Hepatic stellate cell (primary cell): Measurements from ENCODE around the gene MAP4K4.

Source experiments
- DNase-seq: peaks from one replicate; pipeline ENCODE4 v3.0.0; 2011; ENCODE audit warnings: low spot score

MAP4K4 gene

DNA sequence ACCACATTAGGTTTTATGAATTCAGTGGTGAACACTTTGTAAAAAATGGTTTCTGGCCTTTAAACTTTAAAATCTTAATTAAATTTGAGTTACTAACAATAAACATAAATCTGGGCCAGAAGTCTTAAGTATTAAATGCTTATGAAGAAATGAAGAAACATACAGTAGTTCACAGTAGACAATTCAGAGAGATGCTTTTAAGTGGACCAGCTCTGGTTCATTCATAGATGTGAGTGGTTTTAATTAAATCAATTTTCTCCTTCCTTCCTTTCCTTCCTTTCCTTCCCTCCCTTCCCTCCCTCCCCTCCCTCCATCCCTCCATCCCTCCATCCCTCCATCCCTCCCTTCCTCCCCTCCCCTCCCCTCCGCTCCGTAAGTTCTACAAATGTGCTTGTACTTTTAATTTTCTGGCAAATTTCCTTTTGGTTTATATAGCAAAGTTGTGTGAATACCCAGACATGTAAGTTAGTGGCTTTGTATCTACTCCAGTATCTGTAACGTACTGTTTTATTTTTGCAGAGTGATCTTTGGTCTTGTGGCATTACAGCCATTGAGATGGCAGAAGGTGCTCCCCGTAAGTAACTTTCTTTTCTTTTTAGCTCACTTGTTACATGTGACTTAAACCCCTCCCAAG is 136.5 kb downstream of the MAP4K4 start:
- DNase-seq: no peak

DNA sequence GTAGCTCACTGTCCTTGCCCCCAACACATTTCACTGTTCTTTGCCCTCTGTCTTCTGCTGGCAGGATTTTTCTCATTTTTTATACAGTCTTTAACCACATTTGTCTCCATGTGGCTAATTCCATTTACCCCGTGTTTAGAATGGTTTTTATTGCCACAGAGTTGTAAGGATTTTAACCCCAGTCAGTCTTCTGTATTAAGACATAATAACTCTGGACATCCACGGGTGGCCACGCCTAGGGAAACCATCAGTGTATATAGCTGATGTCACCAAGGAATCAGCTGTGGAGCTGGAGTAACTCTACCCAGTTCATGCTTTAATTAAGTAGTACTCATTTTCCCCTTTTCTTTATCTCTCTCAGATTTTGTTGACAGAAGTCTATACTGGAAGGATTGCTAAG is 139.8 kb downstream of the MAP4K4 start:
- DNase-seq: no peak

DNA sequence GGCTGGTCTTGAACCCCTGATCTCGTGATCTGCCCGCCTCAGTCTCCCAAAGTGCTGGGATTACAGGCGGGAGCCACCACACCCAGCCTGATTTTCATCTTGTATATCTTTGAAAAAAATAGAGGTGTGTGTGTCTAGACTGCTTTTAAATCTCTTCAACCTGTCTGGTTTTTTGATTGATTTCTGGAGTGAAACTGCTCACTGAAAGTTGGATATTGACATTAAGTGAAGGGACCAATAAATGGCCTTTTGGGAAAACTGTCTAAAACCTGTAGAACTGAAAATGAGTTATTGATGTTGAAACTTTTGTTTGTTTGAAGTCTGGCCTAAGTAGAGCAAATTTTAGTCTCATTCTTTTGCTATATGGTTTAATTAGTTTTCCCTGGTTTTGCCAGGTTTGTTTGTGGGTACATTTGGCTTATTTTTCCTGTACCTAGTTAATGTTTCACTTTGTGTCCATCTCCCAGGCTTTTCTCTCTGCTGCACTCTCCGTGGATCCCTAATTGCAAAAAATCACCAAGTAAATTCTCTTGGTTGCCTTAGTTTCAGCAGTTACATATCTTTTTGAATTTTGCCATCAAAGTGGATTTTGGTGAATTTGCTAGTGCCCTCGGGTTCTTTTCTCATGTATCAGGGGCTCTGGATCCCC is 144.3 kb downstream of the MAP4K4 start:
- no peak for DNase-seq

DNA sequence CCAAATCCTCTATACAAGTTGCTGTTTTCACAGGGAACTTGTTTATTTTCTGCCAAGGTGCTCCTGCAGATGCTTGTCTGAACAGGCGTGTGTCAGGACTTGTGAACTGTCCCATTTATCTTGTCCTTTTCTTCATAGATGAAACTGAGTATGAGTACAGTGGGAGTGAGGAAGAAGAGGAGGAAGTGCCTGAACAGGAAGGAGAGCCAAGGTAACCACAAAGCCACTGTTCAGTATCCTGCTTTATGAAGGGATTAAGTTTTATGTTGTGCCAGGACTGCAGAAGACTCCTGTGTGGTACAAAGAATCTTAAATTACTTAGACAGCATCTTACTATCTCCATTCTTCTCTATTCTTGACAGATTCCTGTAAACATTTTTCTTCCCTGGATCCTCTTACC is 145.0 kb downstream of the MAP4K4 start:
- no peak for DNase-seq

DNA sequence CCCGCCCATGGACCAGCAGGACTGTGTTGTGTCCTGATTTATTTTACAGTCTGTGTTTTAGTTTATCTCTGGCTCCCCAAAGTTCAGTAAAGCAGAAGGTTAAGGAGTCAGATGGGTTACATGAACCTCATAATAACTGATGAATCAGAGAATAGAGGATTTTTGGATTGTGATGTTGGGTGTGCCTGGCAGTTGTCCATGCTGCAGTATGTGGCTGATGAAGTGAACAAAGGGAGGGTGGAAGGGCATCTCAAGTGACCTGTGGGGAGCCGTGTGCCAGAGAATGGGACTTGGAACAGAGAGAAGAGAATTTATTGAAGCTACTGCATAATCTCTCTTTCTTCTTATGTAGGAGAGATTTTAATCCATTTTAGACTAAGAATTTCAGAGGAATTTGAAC is 145.5 kb downstream of the MAP4K4 start:
- no peak for DNase-seq

DNA sequence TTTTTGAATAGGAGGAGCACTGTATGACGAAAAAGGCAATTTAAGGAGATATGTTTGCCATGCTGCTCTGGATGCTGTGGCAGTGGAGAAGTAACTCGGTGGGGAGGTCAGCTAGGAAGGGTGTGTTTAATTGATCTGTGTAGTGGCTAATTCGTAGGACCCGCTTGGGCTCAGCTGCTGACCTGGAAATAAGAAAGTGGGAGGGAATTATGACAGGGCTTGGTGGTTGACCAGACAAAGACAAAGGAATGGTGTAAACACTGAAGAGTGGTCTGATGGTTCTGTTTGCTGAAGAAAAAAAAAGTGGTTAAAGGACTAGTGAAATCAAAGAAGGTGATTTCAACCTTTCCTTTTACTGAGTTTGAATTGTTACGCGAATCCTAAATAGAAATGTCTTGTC is 146.0 kb downstream of the MAP4K4 start:
- no peak for DNase-seq

- DNase-seq: peak; percentile 23
Observed at GRCh38 chr2:101844055-101844635, 146.6 kb downstream of the MAP4K4 start.

DNA sequence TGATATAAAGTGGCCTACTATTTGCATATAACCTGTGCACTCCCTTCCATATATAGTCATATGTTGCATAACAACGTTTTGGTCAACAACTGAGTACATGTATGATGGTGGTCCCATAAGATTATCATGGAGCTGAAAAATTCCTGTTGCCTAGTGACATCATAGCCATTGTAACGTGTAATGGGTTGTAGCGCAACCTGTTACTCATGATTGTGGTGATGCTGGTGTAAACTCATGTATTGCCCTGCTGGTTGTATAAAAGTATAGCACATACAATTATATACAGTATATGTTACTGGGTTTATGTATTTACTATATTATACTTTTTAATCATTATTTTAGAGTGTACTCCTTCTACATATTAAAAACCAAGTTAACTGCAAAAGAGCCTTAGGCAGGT is 149.5 kb downstream of the MAP4K4 start:
- DNase-seq: no peak

DNA sequence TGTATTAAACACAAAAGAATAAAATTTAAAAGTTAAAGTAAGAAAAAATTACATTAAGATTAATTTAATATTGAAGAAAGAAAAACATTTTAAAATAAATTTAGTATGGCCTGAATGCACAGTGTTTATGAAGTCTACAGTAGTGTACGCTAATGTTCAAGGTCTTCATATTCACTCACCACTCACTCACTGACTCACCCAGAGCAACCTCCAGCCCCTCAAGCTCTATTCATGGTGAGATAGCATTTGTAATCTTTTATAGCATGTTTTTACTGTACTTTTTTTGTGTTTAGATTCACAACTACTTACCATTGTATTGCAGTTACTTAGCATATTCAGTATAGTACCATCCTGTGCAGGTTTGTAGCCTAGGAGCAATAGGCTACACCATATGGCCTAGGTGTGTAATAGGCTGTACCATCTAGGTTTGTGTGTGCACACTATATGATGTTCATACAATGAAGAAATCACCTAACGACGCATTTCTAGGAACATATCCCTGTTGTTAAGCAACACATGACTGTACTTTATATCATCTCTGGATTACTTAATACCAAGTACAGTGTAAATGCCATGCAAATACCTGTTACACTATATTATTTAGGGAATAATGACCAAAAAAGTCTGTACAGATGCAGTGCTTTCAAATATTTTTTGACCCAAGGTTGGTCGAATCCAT is 150.3 kb downstream of the MAP4K4 start:
- DNase-seq: no peak

- no peak for DNase-seq
Observed at GRCh38 chr2:101848769-101849410, 151.4 kb downstream of the MAP4K4 start.

- DNase-seq: no peak
Observed at GRCh38 chr2:101850450-101850849, 152.9 kb downstream of the MAP4K4 start.

GRCh38 chr2:101850991-101851390 is 153.5 kb downstream of the MAP4K4 start:
- DNase-seq: no peak

DNA sequence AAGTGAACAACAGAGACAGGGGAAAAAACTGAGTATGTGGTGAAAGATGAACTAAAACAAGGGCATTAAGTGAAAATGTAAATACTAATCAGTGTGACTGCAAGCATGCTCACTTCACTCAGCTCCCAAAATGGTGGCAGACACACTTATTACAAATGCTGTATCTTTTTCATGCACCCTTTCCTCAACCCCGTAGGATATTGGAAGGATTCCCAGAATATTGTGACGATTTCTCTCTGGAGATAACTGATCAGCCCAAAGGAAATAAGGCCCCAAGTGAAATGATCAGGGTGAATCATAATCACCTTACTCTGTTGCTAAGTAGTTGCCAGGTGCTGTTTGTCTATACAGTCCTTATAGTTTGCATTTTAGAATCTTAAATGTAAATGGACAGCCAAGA is 155.3 kb downstream of the MAP4K4 start:
- DNase-seq: no peak

GRCh38 chr2:101854877-101855276 is 157.4 kb downstream of the MAP4K4 start:
- no peak for DNase-seq

DNA sequence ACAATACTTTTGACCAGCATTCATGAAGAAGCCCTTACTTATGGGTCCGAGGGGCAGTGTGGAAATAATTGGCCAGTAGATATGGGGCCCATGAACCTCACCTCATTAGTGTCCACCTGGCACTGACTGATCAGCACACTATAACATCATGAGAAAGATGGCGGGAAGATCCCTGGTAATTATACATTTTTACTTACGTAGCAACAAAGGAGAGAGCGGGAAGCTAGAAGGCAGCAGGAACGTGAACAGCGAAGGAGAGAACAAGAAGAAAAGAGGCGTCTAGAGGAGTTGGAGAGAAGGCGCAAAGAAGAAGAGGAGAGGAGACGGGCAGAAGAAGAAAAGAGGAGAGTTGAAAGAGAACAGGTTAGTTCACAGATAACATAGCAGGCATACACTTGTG is 158.3 kb downstream of the MAP4K4 start:
- no peak for DNase-seq

DNA sequence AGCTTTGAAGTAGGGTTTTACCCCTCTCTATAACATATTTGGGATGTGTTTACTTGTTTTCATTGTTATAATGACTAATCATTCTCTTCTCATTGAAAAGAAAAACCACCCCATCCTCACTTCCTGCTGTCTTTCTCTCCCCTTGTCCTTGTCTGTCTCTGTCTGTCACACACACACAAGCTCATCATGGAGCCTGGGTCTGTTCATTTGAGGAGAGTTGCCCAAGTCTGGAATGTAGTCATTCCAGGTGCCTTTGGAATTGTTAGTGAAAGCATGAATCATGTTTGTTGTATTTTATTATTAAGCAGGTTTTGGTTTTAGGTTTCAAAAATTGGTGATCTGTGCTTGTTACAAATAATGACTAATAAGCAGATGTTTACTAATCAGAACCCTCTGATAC is 160.7 kb downstream of the MAP4K4 start:
- no peak for DNase-seq

DNA sequence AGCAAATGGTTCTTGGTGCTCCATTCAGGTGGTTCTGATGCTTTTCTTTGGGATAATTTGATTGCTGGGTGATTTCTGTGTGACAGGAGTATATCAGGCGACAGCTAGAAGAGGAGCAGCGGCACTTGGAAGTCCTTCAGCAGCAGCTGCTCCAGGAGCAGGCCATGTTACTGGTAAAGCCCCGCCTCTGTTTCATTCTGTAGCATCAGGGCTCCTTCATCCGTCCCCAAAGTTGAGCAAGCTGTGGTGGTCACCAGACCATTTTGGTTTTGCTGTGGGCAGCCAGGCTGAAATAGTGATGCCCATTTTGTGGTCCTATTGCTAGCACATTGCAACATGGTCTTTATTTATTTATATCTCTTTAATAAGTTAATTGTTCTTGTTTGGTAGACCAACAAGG is 161.4 kb downstream of the MAP4K4 start:
- DNase-seq: no peak

- no peak for DNase-seq
Observed at GRCh38 chr2:101859604-101860003, 162.1 kb downstream of the MAP4K4 start.

GRCh38 chr2:101860157-101860556 is 162.7 kb downstream of the MAP4K4 start:
- no peak for DNase-seq

GRCh38 chr2:101860782-101861181 is 163.3 kb downstream of the MAP4K4 start:
- DNase-seq: no peak

DNA sequence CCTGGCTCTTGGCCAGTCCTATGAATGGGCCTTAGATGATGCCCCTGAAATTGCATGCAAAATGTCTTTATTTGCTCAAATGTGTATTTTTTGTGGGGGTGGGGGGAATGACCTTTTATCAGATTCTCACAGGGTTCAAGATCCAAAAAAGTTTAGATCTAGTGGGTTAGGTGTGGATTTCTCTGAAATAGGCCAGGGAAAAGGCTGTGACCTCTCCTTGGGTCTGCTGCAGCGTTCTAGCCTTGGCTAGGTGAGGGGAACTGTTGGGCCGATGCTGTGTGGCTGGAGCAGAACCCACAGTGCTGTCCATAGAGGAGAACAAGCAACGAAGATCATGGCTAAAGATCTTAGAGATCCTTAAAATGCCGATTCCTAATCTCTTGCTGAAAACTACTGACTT is 163.9 kb downstream of the MAP4K4 start:
- no peak for DNase-seq

GRCh38 chr2:101863534-101863933 is 166.0 kb downstream of the MAP4K4 start:
- no peak for DNase-seq

DNA sequence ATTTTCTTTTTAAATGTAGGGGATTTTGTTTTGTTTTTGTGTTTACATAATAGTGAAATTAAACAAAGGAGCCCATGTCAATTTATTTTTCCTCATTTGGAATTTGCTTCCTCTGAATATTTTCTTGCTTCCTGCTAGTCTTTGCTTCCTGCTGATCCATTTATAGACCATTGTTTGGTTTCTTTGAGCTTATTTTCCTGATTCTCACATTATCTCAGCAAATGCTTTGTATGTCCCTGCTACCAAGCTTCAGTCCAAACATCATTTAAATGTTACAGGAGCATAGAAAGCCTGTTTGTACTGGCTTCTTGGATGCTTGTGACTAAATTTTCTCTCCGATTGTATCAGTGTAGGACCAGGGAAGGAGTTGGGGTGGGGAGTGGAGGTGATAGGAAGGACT is 166.9 kb downstream of the MAP4K4 start:
- no peak for DNase-seq
